Adrenal gland (tissue), 12 donors: Measurements from ENCODE around the gene SRR. TPM values are rescaled to one million over a fixed set of nuclear protein-coding genes. Genes with fewer than 3 reads are reported as not detected.

Experiments used
- DNase-seq, 7 donors: peaks; one replicate each; pipeline ENCODE4 v3.0.0-alpha.2; 2019 to 2020
- H3K27ac ChIP-seq, 5 donors: fragments of 200-600 bp; sonication (generic) in 4 of 5; 1 replicate in 3 of 5; 2 replicates in 2 of 5; pipeline versions ENCODE4 v1.5.1 to v1.8.0; 2016 to 2020; ENCODE audit warnings: mild to moderate bottlenecking in 1 of 5
- H3K27me3 ChIP-seq: fragments of 200-600 bp; 2 replicates; pipeline ENCODE4 v1.8.0; 2021
- H3K36me3 ChIP-seq, 2 donors: fragments of 200-600 bp; replicated peaks in 1 of 2; 1 replicate in 1 of 2; 2 replicates in 1 of 2; pipeline versions ENCODE4 v1.5.1 to v1.8.0; 2018 to 2022
- H3K4me1 ChIP-seq, 2 donors: fragments of 200-600 bp; replicated peaks in 1 of 2; 1 replicate in 1 of 2; 2 replicates in 1 of 2; pipeline versions ENCODE4 v1.5.1 to v1.8.0; 2018 to 2021
- H3K4me3 ChIP-seq, 4 donors: fragments of 200-600 bp; sonication (generic) in 3 of 4; one replicate each; pipeline ENCODE4 v1.5.1; 2016 to 2018
- H3K9me3 ChIP-seq, 3 donors: fragments of 200-600 bp; sonication (generic) in 1 of 3; replicated peaks in 1 of 3; 1 replicate in 2 of 3; 2 replicates in 1 of 3; pipeline versions ENCODE4 v1.5.1 to v1.8.0; 2016 to 2021
- POLR2A ChIP-seq, 2 donors: fragments of 450-650 bp; IDR thresholded peaks; one replicate each; pipeline ENCODE4 v1.6.1; 2017; ENCODE audit warnings: antibody characterized with exemption in 2 of 2, mild to moderate bottlenecking in 2 of 2, moderate library complexity in 1 of 2
- WGBS, 4 donors: extraction: QIAGEN DNeasy Blood & Tissue Kit in 2 of 4; methylation state at CpG; one replicate each; pipeline versions ENCODE4 v1.1.5 to v1.1.7; 2013 to 2017; 5-methylcytosine and 5-hydroxymethylcytosine counted together
- intact Hi-C, 2 donors: fragments of 100-400 bp; cut with DNase I; formaldehyde crosslinking; loops; one replicate each; pipeline versions ENCODE4 v1.14.1 to v1.15.0; 2022 to 2023
- polyA plus RNA-seq, 3 donors: library from polyadenylated mRNA; stranded (reverse); fragments of 200-250 nt in 2 of 3; fragments of 350-450 nt in 1 of 3; fragmentation: Illumina TruSeq in 1 of 3; extraction: RNeasy Lipid Tissue Mini Kit (QIAGEN cat#74804) in 1 of 3; gene quantifications; one replicate each; pipeline ENCODE4 v1.2.3, GENCODE V29; 2013 to 2014
- total RNA-seq, 9 donors: library from RNA; depleted of rRNA in 4 of 9; stranded (reverse); fragments of >200 nt in 4 of 9; fragments of 120-200 nt in 1 of 9; fragmentation: NEBNext Ultra II Directional in 1 of 9; extraction: Animal tissue kit (Norgen Biotek cat#: 25700) in 1 of 9; gene quantifications; one replicate each; pipeline versions ENCODE4 v1.1.0 to v1.2.4, GENCODE V29; 2013 to 2023
- TF ChIP-seq, protein P1 (sequence below), 6 experiments: fragments of 450-650 bp in 4 of 6; fragments of 200-600 bp in 2 of 6; sonication (generic) in 1 of 6; IDR thresholded peaks; 1 replicate in 5 of 6; 2 replicates in 1 of 6; pipeline versions ENCODE4 v1.5.1 to v1.8.0; 2016 to 2021; ENCODE audit warnings: antibody characterized with exemption in 6 of 6, mild to moderate bottlenecking in 2 of 6, moderate library complexity in 1 of 6
- donor health status: healthy with polysubstance abuse.
- donor health status: Bipolar disorder and iron deficiency.
- donor health status: DM: yes; HTN: yes; CAD: no.
- donor health status: DM: no; HTN: no; CAD: no.
- donor health status: DM: no; HTN: no; CAD: no.
- donor health status: DM: yes; HTN: yes; CAD: no.

Gene SRR
- total and polyA plus RNA-seq, 12 donors = 3.8 to 58.6 (median 17.1) TPM

DNA sequence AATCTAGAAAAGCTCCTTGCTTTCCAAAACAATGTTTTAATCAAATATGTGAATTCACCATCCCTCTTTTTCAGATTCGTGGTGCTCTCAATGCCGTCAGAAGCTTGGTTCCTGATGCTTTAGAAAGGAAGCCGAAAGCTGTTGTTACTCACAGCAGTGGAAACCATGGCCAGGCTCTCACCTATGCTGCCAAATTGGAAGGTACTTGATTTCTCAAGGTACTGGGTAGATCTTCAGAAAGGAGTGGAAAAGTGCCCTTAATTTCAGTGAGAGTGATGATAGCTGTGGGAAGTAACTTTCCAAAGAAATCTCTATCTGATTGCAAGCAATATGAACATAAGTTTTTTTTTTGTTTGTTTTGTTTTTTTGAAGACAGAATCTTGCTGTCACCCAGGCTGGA, 14.0 kb downstream of the SRR start:
- Histone ChIP-seq H3K27me3 (no peaks in the 10 kb centered on the region), H3K4me3 (no peak overlapping the region), H3K27ac (no peak overlapping the region), H3K4me1 (no peaks in the 10 kb centered on the region), H3K36me3 (peaks cover 0 to 14% of the 10 kb centered on the region in 2 donors), H3K9me3 (no peaks in the 10 kb centered on the region)
- intact Hi-C loops = no loop called here
- no peak for DNase-seq
- no peak for TF ChIP-seq POLR2A (IDR thresholded peaks at IDR 0.05)
- TF ChIP-seq, protein P1, sequence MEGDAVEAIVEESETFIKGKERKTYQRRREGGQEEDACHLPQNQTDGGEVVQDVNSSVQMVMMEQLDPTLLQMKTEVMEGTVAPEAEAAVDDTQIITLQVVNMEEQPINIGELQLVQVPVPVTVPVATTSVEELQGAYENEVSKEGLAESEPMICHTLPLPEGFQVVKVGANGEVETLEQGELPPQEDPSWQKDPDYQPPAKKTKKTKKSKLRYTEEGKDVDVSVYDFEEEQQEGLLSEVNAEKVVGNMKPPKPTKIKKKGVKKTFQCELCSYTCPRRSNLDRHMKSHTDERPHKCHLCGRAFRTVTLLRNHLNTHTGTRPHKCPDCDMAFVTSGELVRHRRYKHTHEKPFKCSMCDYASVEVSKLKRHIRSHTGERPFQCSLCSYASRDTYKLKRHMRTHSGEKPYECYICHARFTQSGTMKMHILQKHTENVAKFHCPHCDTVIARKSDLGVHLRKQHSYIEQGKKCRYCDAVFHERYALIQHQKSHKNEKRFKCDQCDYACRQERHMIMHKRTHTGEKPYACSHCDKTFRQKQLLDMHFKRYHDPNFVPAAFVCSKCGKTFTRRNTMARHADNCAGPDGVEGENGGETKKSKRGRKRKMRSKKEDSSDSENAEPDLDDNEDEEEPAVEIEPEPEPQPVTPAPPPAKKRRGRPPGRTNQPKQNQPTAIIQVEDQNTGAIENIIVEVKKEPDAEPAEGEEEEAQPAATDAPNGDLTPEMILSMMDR (IDR thresholded peaks at IDR 0.05) = no peak
- 91 to 93% (median 92%) methylated on average over 3 of the region's 3 CpGs for WGBS, 4 donors

DNA sequence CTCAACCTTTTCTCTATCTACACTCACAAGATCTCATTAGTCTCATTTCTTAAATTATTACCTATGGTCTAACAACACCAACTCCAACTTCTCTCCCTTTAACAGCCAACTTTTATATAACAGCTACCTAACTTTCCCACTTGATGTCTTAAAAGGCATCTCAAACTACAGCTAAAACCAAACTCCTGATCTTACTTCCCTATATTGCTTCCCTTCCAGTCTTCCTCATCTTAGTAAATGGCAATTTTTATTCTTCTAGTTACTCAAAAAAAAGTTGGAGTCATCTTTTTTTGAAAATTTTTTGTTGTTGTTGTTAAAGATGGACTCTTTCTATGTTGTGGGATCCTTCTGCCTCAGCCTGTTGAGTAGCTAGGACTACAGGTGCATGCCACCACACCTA, 15.3 kb downstream of the SRR start:
- H3K9me3 ChIP-seq = no peaks in the 10 kb centered on the region
- no peak overlapping the region for H3K4me3 ChIP-seq
- intact Hi-C loops = no loop called here
- TF ChIP-seq, protein P1 (IDR thresholded peaks at IDR 0.05) = no peak
- TF ChIP-seq POLR2A (IDR thresholded peaks at IDR 0.05) = no peak
- H3K27me3 ChIP-seq = no peaks in the 10 kb centered on the region
- no peak overlapping the region for H3K27ac ChIP-seq
- no peak for DNase-seq
- no peaks in the 10 kb centered on the region for H3K4me1 ChIP-seq
- peaks cover 0 to 27% of the 10 kb centered on the region in 2 donors for H3K36me3 ChIP-seq

DNA sequence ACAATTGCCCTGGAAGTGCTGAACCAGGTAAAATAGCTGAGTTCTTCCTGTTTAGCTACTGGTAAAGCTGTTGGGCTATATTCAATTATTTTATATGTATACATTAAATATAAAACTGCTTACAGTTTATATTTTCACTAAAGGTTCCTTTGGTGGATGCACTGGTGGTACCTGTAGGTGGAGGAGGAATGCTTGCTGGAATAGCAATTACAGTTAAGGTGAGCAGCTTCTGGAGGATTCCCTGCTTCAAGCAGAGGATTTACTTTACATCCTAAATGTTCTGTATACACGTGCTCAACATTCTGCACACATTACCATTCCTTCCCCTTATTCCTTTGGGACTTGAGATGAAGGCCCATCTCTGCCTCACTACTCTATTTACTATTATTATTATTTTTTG, 17.6 kb downstream of the SRR start:
- TF ChIP-seq, protein P1 (IDR thresholded peaks at IDR 0.05) = no peak
- TF ChIP-seq POLR2A (IDR thresholded peaks at IDR 0.05) = no peak
- Histone ChIP-seq H3K36me3 (peaks cover 0 to 50% of the 10 kb centered on the region in 2 donors), H3K4me1 (no peaks in the 10 kb centered on the region), H3K27me3 (no peaks in the 10 kb centered on the region), H3K4me3 (no peak overlapping the region), H3K27ac (no peak overlapping the region), H3K9me3 (no peaks in the 10 kb centered on the region)
- DNase-seq = no peak
- 71 to 94% (median 74%) methylated on average over 1 of the region's 1 CpG for WGBS, 4 donors
- intact Hi-C loops = no loop called here

DNA sequence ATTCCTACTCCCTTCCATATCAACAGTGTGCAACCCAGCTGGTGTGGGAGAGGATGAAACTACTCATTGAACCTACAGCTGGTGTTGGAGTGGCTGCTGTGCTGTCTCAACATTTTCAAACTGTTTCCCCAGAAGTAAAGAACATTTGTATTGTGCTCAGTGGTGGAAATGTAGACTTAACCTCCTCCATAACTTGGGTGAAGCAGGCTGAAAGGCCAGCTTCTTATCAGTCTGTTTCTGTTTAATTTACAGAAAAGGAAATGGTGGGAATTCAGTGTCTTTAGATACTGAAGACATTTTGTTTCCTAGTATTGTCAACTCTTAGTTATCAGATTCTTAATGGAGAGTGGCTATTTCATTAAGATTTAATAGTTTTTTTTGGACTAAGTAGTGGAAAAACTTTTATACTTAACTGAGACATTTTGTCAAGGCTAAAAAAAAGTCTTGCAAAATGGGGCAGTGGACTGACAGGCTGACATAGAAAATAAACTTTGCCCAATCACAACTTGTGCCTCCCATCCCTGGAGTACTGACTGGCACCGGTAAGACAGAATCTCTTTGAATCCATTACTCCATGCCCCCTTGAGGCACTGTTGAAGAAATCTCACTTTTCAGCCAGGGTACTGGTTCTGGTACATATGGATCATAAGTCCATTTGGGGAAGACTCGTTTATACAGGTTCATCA, 20.0 kb downstream of the SRR start:
- H3K4me3 ChIP-seq = no peak overlapping the region
- intact Hi-C loops = no loop called here
- no peaks in the 10 kb centered on the region for H3K27me3 ChIP-seq
- H3K9me3 ChIP-seq = no peaks in the 10 kb centered on the region
- DNase-seq = no peak
- H3K36me3 ChIP-seq = peaks cover 0 to 67% of the 10 kb centered on the region in 2 donors
- 69 to 76% (median 74%) methylated on average over 2 of the region's 2 CpGs for WGBS, 4 donors
- H3K27ac ChIP-seq = no peak overlapping the region
- TF ChIP-seq, protein P1 (IDR thresholded peaks at IDR 0.05) = no peak
- TF ChIP-seq POLR2A (IDR thresholded peaks at IDR 0.05) = no peak
- H3K4me1 ChIP-seq = no peaks in the 10 kb centered on the region
